Fibroblast of the aortic adventitia (primary cell): Measurements from ENCODE around the gene CCNE1. TPM values are rescaled to one million over a fixed set of nuclear protein-coding genes. Genes with fewer than 3 reads are reported as not detected.

Experiments
- DNase-seq: peaks from one replicate; pipeline ENCODE4 v3.0.0-alpha.2; 2010; ENCODE audit warnings: low read depth
- H3K4me3 ChIP-seq: 2 replicates; pipeline ENCODE4 v1.5.1; 2011; ENCODE audit warnings: low read depth, mild to moderate bottlenecking, control low read depth, low read length, moderate library complexity
- CTCF ChIP-seq: IDR thresholded peaks from 2 replicates; pipeline ENCODE4 v1.5.1; 2011; ENCODE audit warnings: mild to moderate bottlenecking, low read length, control low read depth, inconsistent platforms; ENCODE audit not compliant: insufficient read depth
- total RNA-seq: library from RNA; depleted of rRNA; stranded (reverse); fragments of >200 nt; gene quantifications from 2 replicates; pipeline ENCODE4 v1.2.3, GENCODE V29; 2012; ENCODE audit warnings: low replicate concordance

CCNE1 gene
- total RNA-seq, 1 donor, result 5.6 TPM

- no peak for DNase-seq
- no peak overlapping the region for H3K4me3 ChIP-seq
- TF ChIP-seq CTCF, result no peak
Observed at GRCh38 chr19:29779921-29780320, 31.9 kb upstream of the CCNE1 start.

GRCh38 chr19:29781386-29782259 lies 30.2 kb upstream of the CCNE1 start:
- TF ChIP-seq CTCF, result no peak
- H3K4me3 ChIP-seq, result no peak overlapping the region
- DNase-seq, result no peak

DNA sequence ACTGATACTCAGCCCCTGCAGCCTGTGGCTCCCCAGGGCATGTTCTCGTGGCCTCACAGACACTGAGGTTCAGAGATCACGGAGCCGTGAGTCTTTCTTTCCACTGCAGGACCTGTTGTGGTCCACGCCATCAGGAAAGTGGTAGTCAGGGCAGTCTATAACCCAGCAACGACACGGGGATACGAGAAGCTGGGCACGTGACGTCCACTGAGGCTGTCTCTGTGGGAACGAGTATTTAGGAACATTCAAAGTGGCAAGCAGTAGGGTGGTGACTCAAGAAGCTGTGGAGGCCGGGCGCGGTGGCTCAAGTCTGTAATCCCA lies 29.6 kb upstream of the CCNE1 start:
- no peak for DNase-seq
- H3K4me3 ChIP-seq, result no peak overlapping the region
- no peak for TF ChIP-seq CTCF

DNA sequence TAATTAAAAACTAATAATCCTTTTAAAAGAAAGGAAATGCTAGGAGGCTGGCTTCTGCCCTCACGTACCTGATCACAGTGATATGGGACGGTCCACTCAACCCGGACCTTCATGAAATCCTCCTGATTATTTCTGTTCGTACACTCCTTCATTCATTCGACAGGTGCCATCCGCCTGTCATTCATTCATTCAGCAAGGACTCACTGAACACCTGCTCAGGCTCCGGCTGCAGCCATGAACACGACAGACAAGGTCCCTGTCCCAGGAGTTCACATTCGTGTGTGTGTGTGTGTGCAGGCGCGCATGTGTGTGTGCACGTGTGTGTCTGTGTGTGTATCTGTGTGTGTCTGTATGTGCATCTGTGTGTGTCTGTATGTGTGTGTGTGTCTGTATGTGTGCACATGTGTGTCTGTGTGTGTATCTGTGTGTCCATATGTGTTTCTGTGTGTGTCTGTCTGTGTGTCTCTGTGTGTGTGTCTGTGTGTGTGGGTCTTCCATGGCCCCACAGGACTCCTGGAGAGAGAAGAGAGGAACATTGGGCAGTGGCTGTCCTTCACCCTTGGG lies 28.1 kb upstream of the CCNE1 start:
- H3K4me3 ChIP-seq, result no peak overlapping the region
- no peak for DNase-seq
- no peak for TF ChIP-seq CTCF

GRCh38 chr19:29784598-29785223 lies 27.1 kb upstream of the CCNE1 start:
- no peak for TF ChIP-seq CTCF
- no peak overlapping the region for H3K4me3 ChIP-seq

GRCh38 chr19:29785360-29785759 lies 26.4 kb upstream of the CCNE1 start:
- H3K4me3 ChIP-seq, result no peak overlapping the region
- DNase-seq, result no peak
- TF ChIP-seq CTCF, result no peak

More at GRCh38 chr19:29784598-29785223, 27.1 kb upstream of the CCNE1 start:
- no peak for DNase-seq
